DOHH2 (cell line): ENCODE data around the gene ZNF625.

Experiments used
- CTCF ChIP-seq: fragments of 200-600 bp; sonication (generic); IDR thresholded peaks from one replicate; pipeline ENCODE4 v1.5.1; 2014; ENCODE audit warnings: antibody characterized with exemption, mild to moderate bottlenecking, low read depth, low read length; ENCODE audit not compliant: poor library complexity, severe bottlenecking
- EZH2phosphoT487 ChIP-seq: fragments of 200-600 bp; sonication (generic); IDR thresholded peaks from 2 replicates; pipeline ENCODE4 v1.6.1; 2017; ENCODE audit warnings: borderline replicate concordance, mild to moderate bottlenecking, antibody characterized with exemption, low read length, moderate library complexity, mixed read lengths

- TF ChIP-seq CTCF (no peak), EZH2phosphoT487 (no peak)
Measured at GRCh38 chr19:12095111-12095790, 61.3 kb downstream of the ZNF625 start.
